Stimulated activated naive CD4-positive, alpha-beta T cell treated with Interleukin-2 at 50 U/mL for 16 hours (primary cell): ENCODE measurements around the gene GBP3.
"Not testable (repeated sequence)": the region's sequence is repeated elsewhere in the genome, so short reads cannot be mapped to it uniquely, and the experiment has no call there.

ENCODE experiments used
- DNase-seq: peaks from one replicate; lab custom pipeline; 2025; lab: John Stamatoyannopoulos, UW

The GBP3 gene

GRCh38 chr1:89022167-89022959 is at the start of gene GBP3:
GBP3 (minus strand) TSS chr1:89022866; CDS start chr1:89020721, 2,145 bp downstream.
- DNase-seq: no peak

- no peak for DNase-seq
Observed at GRCh38 chr1:89070509-89070908, 47.8 kb upstream of the GBP3 start.

GRCh38 chr1:89069951-89070350 is 47.3 kb upstream of the GBP3 start:
- DNase-seq: no peak

- no peak for DNase-seq
Observed at GRCh38 chr1:89068291-89068690, 45.6 kb upstream of the GBP3 start.

- DNase-seq: peak; percentile 23
Observed at GRCh38 chr1:89065079-89065868, 42.6 kb upstream of the GBP3 start, which contains the start of gene GBP1. GBP1 (minus strand) TSS chr1:89065208; CDS start chr1:89063234, 1,974 bp downstream.

- DNase-seq: no peak
Observed at GRCh38 chr1:89064632-89065031, 42.0 kb upstream of the GBP3 start.

GRCh38 chr1:89063094-89063493 is 40.4 kb upstream of the GBP3 start:
- no peak for DNase-seq

- DNase-seq: no peak
Observed at GRCh38 chr1:89060091-89060490, 37.4 kb upstream of the GBP3 start.

GRCh38 chr1:89051955-89052312 is 29.3 kb upstream of the GBP3 start:
- DNase-seq: no peak

GRCh38 chr1:89051300-89051954 is 28.8 kb upstream of the GBP3 start:
- no peak for DNase-seq

- no peak for DNase-seq
Observed at GRCh38 chr1:89050649-89051033, 28.0 kb upstream of the GBP3 start.

GRCh38 chr1:89049901-89050648 is 27.4 kb upstream of the GBP3 start:
- DNase-seq: not testable (repeated sequence)

- not testable (repeated sequence) for DNase-seq
Observed at GRCh38 chr1:89049187-89049586, 26.5 kb upstream of the GBP3 start.

- DNase-seq: no peak
Observed at GRCh38 chr1:89047734-89048133, 25.1 kb upstream of the GBP3 start.

GRCh38 chr1:89046318-89047183 is 23.9 kb upstream of the GBP3 start:
- DNase-seq: peak; percentile 18

GRCh38 chr1:89044970-89045721 is 22.5 kb upstream of the GBP3 start:
- no peak for DNase-seq

- no peak for DNase-seq
Observed at GRCh38 chr1:89043940-89044339, 21.3 kb upstream of the GBP3 start.

GRCh38 chr1:89042491-89042890 is 19.8 kb upstream of the GBP3 start:
- DNase-seq: no peak

- no peak for DNase-seq
Observed at GRCh38 chr1:89041721-89042120, 19.1 kb upstream of the GBP3 start.

- DNase-seq: peak; percentile 16
Observed at GRCh38 chr1:89041119-89041641, 18.5 kb upstream of the GBP3 start.
